ENCODE data around the gene NEXN.

GRCh38 chr1:77900687-77901293, 12.4 kb downstream of the NEXN start:
- TF ChIP-seq POLR2A (IDR thresholded peaks at IDR 0.05; ENCODE audit: extremely low read depth, insufficient read length) (no peak), CTCF (IDR thresholded peaks at IDR 0.05; ENCODE audit: low read depth, low read length) (peak; percentile 45), MAX (IDR thresholded peaks at IDR 0.05; ENCODE audit: low read depth, low read length) (no peak)
